ENCODE results near the gene PTPRR. TPM values are rescaled to one million over a fixed set of nuclear protein-coding genes. Genes with fewer than 3 reads are reported as not detected.

The PTPRR gene
- total and polyA plus RNA-seq, 10 donors, result 0.41 to 2.7 (median 1.5) TPM

- H3K27me3 ChIP-seq (replicated peaks in 1 of 7), result no peaks in the 10 kb centered on the region
- 49 to 60% (median 55%) methylated on average over 1 of the region's 1 CpG for WGBS, 5 donors
- H3K9me3 ChIP-seq, result no peaks in the 10 kb centered on the region
- no peaks in the 10 kb centered on the region for H3K36me3 ChIP-seq
- H3K27ac ChIP-seq, result no peak overlapping the region
- H3K4me1 ChIP-seq, result peaks cover 0 to 9% (median under 1%) of the 10 kb centered on the region in 6 donors
- no peak overlapping the region for H3K4me3 ChIP-seq
- no peak for DNase-seq
- intact Hi-C loops (cut with DNase I; ENCODE audit: low total_unique reads), result no loop called here
- TF ChIP-seq CTCF (IDR thresholded peaks at IDR 0.05 in 8 of 11, conservative IDR thresholded peaks at IDR 0.05 in 3 of 11), result no peak
- TF ChIP-seq POLR2AphosphoS5 (IDR thresholded peaks at IDR 0.05), result no peak
- no peak for TF ChIP-seq POLR2A (IDR thresholded peaks at IDR 0.05)
These were observed 233.6 kb downstream of the PTPRR start for GRCh38 chr12:70686907-70687306.

- TF ChIP-seq POLR2AphosphoS5 (IDR thresholded peaks at IDR 0.05) (no peak), CTCF (IDR thresholded peaks at IDR 0.05 in 8 of 11, conservative IDR thresholded peaks at IDR 0.05 in 3 of 11) (no peak), POLR2A (IDR thresholded peaks at IDR 0.05) (no peak)
- Histone ChIP-seq H3K27ac (no peak overlapping the region), H3K36me3 (no peaks in the 10 kb centered on the region), H3K4me3 (no peak overlapping the region), H3K27me3 (replicated peaks in 1 of 7) (no peaks in the 10 kb centered on the region), H3K4me1 (peaks cover 0 to 9% (median 0%) of the 10 kb centered on the region in 6 donors), H3K9me3 (no peaks in the 10 kb centered on the region)
- intact Hi-C loops (cut with DNase I; ENCODE audit: low total_unique reads), result no loop called here
- 88 to 99% (median 93%) methylated on average over 2 of the region's 2 CpGs for WGBS, 5 donors
- DNase-seq, result no peak
These were observed 234.2 kb downstream of the PTPRR start for GRCh38 chr12:70686299-70686698.

- Histone ChIP-seq H3K27me3 (replicated peaks in 1 of 7) (no peaks in the 10 kb centered on the region), H3K36me3 (no peaks in the 10 kb centered on the region), H3K9me3 (no peaks in the 10 kb centered on the region), H3K4me1 (no peaks in the 10 kb centered on the region), H3K27ac (no peak overlapping the region), H3K4me3 (no peak overlapping the region)
- intact Hi-C loops (cut with DNase I; ENCODE audit: low total_unique reads), result no loop called here
- TF ChIP-seq POLR2A (IDR thresholded peaks at IDR 0.05) (no peak), CTCF (IDR thresholded peaks at IDR 0.05 in 8 of 11, conservative IDR thresholded peaks at IDR 0.05 in 3 of 11) (no peak), POLR2AphosphoS5 (IDR thresholded peaks at IDR 0.05) (no peak)
- no peak for DNase-seq
- WGBS, 5 donors, result 77 to 89% (median 82%) methylated on average over 3 of the region's 3 CpGs
These were observed 236.6 kb downstream of the PTPRR start for GRCh38 chr12:70683976-70684375.

GRCh38 chr12:70671698-70672097 is 248.8 kb downstream of the PTPRR start:
- no peaks in the 10 kb centered on the region for H3K4me1 ChIP-seq
- WGBS, 5 donors, result 90 to 97% (median 94%) methylated on average over 5 of the region's 5 CpGs
- H3K36me3 ChIP-seq, result no peaks in the 10 kb centered on the region
- H3K4me3 ChIP-seq, result no peak overlapping the region
- peaks cover 0 to 7% (median 0%) of the 10 kb centered on the region in 8 donors for H3K9me3 ChIP-seq
- DNase-seq, result peak; percentile 67
- TF ChIP-seq POLR2AphosphoS5 (IDR thresholded peaks at IDR 0.05), result no peak
- TF ChIP-seq POLR2A (IDR thresholded peaks at IDR 0.05), result no peak
- no peak for TF ChIP-seq CTCF (IDR thresholded peaks at IDR 0.05 in 8 of 11, conservative IDR thresholded peaks at IDR 0.05 in 3 of 11)
- intact Hi-C loops (cut with DNase I; ENCODE audit: low total_unique reads), result no loop called here
- H3K27me3 ChIP-seq (replicated peaks in 1 of 7), result no peaks in the 10 kb centered on the region
- no peak overlapping the region for H3K27ac ChIP-seq
